HG02759 (cell line): ENCODE results near the gene UBE2L6.
A peak's percentile ranks its signal among the peaks of the same experiment; 100 is the strongest.

ENCODE experiments used
- ATAC-seq: cut with Tn5 transposase; IDR thresholded peaks from one replicate; pipeline ENCODE4 v1.9.1; 2021; ENCODE audit warnings: mild to moderate bottlenecking, moderate library complexity; ENCODE audit not compliant: unreplicated experiment

Gene UBE2L6

DNA sequence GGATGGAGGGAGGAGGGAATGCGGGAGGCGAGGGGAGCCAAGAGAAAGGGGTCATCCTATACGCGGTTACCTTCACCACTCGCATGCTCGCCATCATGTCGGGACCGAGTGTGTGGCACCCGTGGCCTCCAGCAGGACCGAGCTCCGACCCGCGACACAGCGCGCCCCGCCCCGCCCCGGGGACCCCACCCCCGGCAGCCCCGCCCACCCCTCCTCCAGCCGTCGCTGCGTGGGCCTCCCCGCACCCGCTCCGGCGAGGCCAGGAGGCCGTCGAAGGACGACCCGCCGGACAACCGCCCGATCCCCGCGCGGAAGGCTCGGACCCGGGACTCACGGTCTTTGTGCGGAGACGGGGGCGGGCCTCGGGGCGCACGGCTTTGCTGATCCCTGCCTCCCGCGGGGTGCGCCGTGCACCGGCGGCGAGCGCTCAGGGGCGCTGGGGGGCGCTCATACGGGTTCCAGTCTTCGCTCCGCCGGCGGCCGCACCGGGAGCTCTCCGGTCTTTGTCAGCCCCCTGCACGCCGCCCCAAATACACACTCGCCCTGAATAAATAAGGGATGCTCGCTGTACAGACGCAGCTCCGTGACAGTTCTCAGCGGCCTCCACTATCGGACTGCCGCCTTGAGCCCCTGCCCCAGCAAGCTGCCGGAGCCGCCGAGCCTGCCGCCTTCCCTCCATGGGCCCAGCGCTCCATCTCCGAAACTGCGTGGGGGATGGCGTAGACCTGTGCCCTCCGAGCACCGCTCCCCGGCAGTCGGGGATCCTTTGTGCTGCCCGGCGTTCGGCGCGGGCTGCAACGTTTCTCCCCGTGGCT, at the start of gene UBE2L6:
UBE2L6 (minus strand) TSS at position 158 of the 815 bp plus-strand sequence; CDS start at position 97, 61 bp downstream.
- ATAC-seq = peak; percentile 75

DNA sequence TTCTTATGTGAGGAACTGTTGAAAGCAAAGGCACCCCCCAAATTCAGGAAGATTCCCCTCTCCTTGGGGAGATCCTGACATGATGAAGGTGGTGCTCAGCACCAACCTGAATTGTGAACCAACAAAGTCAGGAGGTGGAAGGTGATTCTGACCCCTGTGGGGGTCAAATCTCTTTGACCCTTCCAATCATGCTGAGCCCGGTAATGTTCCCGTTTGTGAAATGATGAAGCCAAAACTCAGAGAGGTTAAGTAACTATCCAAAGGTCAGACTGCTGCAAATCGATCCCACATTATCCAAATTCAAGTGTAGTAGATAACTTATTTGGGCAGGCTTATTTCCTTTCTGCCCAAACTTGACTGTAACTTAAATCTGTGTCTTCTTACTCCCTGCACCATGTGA, 49.1 kb upstream of the UBE2L6 start:
- ATAC-seq = no peak

DNA sequence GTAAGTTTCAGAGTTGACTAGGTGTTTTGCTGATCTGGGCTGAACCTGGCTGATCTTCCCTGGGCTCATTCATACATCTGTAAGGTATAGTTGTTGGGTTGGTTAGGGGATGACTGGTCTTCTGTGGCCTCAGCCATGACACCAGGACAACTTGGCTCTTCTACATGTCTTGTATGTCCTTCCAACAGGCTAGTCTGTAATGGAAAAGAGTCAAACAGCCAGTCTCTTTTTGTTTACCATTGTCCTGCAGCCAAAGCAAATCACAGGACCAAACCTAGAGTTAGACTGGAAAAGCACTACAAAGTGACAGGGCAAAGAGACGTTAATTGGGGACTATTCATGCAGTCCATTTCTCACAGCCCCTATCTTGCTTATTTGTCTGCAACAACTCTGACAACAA, 47.8 kb upstream of the UBE2L6 start:
- no peak for ATAC-seq

- ATAC-seq = no peak
Measured at GRCh38 chr11:57614234-57614772, 46.8 kb upstream of the UBE2L6 start.

DNA sequence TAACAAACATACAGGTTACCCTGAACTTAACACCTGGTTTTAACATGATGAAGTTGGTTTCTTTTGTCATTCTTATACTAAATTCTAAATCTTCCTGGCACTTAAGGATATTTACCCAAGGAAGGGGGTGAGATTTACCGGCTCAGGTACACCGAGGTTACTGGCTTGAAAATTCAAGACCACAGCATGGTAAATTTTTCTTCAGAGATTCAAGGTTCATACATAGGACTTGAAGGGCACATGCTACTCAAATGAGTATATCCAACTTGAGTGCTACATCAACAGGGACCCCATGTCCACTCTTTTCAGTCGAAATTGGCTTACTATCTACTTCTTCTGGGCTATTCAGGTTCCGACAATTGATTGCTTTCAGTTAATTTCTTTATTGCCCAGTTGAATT, 42.7 kb upstream of the UBE2L6 start:
- no peak for ATAC-seq

DNA sequence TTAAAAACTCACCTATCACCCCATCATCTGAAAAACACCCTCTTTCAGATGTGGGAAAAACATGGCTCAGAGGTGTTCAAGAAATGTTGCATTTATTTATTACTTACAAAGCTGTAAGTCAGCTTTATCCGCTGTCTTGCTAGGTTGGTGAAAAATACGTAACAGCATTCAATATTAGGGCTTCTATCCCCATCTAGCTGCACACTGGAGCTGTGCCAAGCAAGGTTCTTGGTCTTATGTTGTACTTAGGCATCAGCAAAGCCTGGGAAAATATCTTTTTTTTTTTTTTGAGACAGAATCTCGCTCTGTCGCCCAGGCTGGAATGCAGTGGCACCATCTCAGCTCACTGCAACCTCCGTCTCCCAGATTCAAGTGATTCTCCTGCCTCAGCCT, 37.6 kb upstream of the UBE2L6 start:
- ATAC-seq = no peak

DNA sequence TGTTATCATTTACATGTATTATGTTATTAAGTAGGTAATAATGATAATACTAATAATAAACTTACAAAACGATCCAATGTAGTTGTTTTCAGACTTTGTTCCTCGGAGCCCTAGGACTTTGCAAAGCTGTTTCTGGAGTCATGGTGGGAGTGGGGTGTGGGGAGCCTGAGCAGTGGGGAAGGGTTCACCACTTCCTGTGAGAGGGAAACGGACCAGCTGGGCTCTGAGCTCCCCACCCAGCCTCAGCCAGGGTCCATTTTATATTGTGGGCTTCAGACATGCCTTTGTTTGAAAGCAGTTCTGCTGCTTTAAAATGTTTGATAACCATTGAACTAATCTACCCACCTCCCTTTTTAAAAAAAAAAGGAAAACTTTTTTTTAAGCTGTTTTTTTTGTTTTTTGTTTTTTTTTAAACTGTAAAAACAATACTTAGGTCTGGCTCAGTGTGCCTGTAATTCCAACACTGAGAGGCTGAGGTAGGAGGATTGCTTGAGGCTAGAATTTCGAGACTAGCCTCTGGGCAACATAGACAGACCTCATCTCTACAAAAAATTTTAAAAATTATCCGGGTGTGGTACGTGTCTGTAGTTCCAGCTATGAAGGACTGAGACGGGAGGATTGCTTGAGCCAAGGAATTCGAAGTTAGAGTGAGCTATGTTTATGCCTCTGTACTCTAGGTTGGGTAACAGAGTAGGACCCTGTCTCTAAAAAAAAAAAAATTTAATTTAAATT, 37.0 kb upstream of the UBE2L6 start:
- ATAC-seq = no peak

DNA sequence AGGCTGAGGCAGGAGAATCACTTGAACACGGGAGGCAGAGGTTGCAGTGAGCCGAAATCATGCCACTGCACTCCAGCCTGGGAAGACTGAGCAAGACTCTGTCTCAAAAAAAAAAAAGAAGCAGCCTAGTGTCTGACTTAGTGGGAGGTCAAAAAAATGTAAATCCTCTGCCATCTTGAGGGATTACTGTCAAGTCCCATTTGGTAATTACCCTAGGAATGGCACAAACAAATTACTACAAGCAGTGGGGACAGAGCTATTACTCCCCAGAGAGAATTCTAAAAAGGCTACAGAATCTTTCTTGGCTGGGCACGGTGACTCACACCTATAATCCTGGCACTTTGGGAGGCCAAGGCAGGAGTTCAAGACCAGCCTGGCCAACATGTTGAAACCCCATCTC, 33.8 kb upstream of the UBE2L6 start:
- ATAC-seq = no peak

DNA sequence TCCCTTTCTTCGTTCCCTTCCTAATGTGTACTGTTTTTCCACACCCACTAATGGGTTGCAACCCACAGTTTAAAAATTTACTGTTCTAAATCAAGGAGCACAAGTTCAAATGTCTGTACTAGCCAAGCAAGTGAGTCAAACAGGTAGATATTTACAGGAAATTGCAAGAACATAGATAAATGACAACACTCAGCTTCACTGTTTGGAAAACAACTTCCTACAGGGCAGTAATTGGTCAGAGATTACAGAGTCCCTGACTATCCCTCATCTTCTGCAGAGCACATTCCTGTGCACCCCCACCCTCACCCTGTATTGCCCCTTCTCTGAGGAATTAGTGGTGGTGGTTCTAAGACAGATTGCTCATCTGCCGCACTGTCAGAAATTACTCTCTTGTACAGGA, 31.9 kb upstream of the UBE2L6 start:
- no peak for ATAC-seq

GRCh38 chr11:57598831-57599155, 31.3 kb upstream of the UBE2L6 start:
- no peak for ATAC-seq

DNA sequence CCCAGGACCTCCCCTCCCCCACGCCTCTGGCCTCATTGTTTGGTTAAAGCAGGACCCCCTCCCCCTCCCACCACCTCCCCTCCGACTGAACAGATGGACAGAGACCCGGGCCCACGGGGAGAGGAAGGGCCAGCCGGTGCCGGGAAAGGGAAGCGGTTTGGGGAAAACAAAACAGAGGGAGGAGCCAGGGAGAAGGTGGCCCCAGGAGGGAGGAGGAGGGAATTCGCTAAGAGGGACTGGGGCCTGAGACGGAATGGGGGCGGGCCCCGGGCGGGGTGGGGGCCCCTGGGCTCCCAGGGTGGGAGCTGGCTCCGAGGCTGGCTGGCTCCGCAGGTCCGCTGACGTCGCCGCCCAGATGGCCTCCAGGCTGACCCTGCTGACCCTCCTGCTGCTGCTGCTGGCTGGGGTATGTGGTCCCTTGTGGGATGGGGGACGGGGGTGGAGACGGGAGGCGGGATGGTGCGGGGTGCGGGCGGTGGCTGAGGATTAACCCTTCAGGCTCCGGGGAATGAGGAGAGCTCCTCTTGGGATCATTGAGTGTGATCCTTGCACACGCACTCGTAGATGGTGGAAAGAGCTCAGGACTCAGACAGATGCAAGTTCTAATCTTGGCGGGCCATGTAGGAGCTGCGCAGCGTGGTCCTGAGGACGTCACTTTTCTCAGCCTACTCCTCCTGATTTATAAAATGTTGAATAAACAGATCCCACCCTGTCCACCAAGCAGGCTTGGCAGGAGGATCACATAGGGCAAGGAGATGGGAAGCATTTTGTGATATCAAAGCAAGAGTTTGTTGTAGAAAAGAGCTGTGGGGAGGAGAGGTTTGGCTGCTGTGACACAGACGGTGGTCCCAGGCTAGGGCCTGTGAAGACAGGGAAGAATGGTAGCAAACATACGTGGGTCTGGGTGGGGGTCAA, 30.7 kb upstream of the UBE2L6 start:
- ATAC-seq = no peak

DNA sequence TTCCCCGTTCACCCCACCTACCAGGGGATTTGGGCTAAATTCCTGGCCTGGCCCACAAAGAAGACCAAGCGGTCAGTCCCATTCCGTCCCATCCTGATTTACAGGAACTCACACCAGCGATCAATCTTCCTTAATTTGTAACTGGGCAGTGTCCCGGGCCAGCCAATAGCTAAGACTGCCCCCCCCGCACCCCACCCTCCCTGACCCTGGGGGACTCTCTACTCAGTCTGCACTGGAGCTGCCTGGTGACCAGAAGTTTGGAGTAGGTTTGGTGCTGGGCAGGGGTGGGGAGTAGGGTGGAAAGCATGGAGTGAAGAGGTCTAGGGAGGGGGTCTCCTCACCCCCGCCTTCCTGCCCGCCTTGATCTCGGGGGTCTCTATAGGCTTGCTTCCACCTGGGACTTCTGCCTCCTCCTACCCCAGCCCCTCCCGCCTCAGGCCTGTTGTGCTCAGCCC, 30.0 kb upstream of the UBE2L6 start, which contains the start of gene SERPING1:
SERPING1 (plus strand) TSS at position 225 of the 455 bp plus-strand sequence. CDS start 586 bp downstream, outside the sequence.
- ATAC-seq = no peak

GRCh38 chr11:57596266-57596885, 28.9 kb upstream of the UBE2L6 start:
- no peak for ATAC-seq

DNA sequence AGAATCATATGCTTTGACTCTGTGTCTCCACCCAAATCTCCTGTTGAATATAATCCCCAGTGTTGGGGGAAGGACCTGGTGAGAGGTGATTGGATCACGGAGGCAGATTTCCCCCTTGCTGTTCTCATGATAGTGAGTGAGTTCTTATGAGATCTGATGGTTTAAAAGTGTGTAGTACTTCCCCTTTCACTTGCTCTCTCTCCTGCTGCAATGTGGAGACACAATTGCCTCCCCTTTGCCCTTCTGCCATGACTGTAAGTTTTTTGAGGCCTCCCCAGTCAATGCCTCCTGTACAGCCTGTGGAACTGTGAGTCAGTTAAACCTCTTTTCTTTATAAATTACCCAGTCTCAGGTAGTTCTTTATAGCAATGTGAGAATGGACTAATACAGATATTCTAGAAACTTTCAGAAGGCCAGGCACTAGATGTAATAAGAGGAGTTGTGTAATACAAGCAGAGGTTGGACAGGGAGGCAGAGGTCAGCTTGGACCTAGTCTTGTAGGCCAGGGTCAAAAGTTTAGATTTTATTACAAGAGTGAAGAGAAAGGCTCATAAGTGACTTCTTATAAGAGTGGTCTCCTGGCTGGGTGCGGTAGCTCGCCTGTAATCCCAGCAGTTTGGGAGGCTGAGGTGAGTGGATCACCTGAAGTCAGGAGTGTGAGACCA, 20.7 kb upstream of the UBE2L6 start:
- ATAC-seq = peak; percentile 51

DNA sequence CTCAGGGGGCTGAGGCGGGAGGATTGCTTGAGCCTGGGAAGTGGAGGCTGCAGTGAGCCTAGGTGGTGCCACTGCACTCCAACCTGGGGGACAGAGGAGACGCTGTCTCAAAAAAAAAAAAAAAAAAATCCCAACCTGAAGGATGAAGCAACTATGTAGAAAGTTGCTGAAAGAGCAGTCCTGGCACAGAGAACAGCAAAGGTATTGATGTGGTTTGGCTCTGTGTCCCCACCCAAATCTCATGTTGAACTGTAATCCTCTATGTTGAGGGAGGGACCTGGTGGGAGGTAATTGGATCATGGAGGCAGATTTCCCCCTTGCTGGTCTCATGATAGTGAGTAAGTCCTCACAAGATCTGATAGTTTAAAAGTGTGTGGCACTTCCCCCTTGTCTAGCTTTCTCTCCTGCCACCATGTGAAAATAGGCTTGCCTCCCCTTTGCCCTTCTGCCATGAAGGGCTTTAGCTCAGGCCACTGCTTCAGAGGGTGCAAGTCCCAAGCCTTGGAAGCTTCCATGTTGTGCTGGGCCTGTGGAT, 19.3 kb upstream of the UBE2L6 start:
- no peak for ATAC-seq

GRCh38 chr11:57585301-57585700, 17.8 kb upstream of the UBE2L6 start:
- ATAC-seq = peak; percentile 72

DNA sequence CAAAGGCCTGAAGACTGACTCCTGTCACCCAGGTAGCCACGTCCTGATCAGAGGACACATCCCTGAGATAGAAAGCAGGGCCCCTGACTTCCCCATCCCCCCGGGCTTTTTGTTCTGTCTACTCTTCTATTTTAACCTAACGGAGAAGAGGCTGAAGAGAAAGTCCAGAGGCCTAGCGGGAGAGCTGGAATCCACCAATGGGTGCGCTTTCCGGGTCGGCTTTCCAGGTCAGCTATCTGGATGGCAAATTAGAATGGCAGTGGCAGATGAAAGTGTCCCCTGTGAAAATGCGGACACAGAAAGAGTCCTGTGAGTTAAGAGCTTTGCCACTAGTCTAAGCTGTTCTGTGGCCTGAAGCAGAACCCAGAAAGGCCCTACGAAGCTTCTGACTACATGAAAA, 16.9 kb upstream of the UBE2L6 start:
- ATAC-seq = no peak

DNA sequence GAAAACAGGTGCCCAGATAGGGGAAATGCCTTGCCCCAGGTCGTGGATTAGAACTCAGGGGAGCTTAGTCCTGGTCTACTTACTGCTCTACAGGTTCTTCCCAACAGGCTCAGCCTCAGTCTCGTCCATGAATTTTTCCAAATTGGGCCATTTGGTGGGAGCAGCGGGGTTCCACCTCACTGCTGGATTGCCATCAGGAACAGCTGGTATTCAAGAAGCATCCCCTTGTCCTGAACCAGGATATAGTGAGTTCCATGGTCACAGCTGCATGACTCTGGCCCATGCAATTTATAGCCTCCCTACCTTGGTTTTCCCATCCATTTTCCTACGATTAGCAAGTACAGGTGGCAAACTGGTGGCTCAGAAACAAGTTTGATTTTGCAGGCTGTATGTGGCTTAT, 6.6 kb upstream of the UBE2L6 start:
- ATAC-seq = no peak

DNA sequence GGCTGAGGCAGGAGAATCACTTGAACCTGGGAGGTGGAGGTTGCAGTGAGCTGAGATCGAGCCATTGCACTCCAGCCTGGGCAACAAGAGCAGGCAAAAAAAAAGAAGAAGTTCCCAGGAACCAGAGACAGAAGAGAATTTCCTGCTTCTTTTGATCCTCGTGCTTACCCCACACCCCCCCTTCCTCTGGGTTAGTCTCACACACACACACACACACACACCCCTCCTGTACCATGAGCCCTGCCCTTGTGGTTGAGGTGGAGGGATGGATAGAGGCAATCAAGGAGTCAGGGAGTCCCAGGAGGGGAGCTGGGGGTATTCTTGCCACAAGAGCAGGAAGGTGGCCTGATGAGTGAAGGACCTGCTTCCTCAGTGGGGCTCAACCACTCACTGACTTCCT, 4.1 kb upstream of the UBE2L6 start:
- no peak for ATAC-seq

DNA sequence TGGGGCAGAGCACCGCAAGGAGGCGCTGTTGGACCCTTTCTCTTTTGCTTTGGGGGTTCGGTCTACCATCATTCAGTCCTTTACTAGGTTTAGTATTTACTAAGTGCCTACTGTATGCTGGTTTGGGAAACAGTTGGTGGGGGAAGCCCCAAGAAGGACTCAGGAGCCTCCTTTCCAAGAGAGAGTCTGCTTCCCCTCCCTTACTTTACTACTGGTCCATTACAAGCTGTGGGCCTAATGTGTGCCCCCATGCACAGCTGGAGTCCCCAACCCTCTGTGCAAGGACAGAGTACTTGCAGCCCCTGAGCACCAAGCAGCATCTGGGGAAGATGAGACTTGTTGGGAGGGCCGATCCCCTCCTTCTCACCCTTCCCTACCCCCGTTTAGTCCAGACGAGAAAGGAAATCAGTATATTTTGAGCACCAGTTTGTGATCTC, 876 bp upstream of the UBE2L6 start:
- peak; percentile 7 for ATAC-seq
